Measurements from ENCODE around the gene AP2B1. TPM values are rescaled to one million over a fixed set of nuclear protein-coding genes. Genes with fewer than 3 reads are reported as not detected.
"Not testable (repeated sequence)": the region's sequence is repeated elsewhere in the genome, so short reads cannot be mapped to it uniquely, and the experiment has no call there.

AP2B1 gene
- total RNA-seq, 1 donor from 2014 or later, result 164 TPM

GRCh38 chr17:35555691-35556090 is 31.4 kb upstream of the AP2B1 start:
- Mint-ChIP-seq H3K4me1 (peaks cover 4% of the 10 kb centered on the region), H3K9me3 (no peaks in the 10 kb centered on the region), H3K4me3 (no peak overlapping the region), H3K36me3 (ENCODE audit: low read depth) (no peaks in the 10 kb centered on the region), H3K27me3 (peaks cover 36% of the 10 kb centered on the region), H3K27ac (no peak overlapping the region)
- intact Hi-C loops (cut with micrococcal nuclease), result no loop called here
- no peak for DNase-seq

- H3K27me3 Mint-ChIP-seq, result peaks cover 31% of the 10 kb centered on the region
- no peaks in the 10 kb centered on the region for H3K9me3 Mint-ChIP-seq
- no peaks in the 10 kb centered on the region for H3K36me3 Mint-ChIP-seq (ENCODE audit: low read depth)
- no peak for DNase-seq
- H3K27ac Mint-ChIP-seq, result no peak overlapping the region
- H3K4me1 Mint-ChIP-seq, result peaks cover 8% of the 10 kb centered on the region
- intact Hi-C loops (cut with micrococcal nuclease), result no loop called here
- H3K4me3 Mint-ChIP-seq, result no peak overlapping the region
These were observed 29.8 kb upstream of the AP2B1 start for GRCh38 chr17:35557353-35557752.

- no peaks in the 10 kb centered on the region for H3K36me3 Mint-ChIP-seq (ENCODE audit: low read depth)
- peaks cover 8% of the 10 kb centered on the region for H3K4me1 Mint-ChIP-seq
- no peak for DNase-seq
- no peaks in the 10 kb centered on the region for H3K9me3 Mint-ChIP-seq
- H3K4me3 Mint-ChIP-seq, result no peak overlapping the region
- no peak overlapping the region for H3K27ac Mint-ChIP-seq
- intact Hi-C loops (cut with micrococcal nuclease), result no loop called here
- peaks cover 36% of the 10 kb centered on the region for H3K27me3 Mint-ChIP-seq
These were observed 27.5 kb upstream of the AP2B1 start for GRCh38 chr17:35559495-35560210.

GRCh38 chr17:35560703-35561102 is 26.4 kb upstream of the AP2B1 start, which contains the start of gene SLFN14:
Gene SLFN14 (minus strand): TSS chr17:35560819. CDS start chr17:35558062, 2,757 bp downstream.
- intact Hi-C loops (cut with micrococcal nuclease), result no loop called here
- Mint-ChIP-seq H3K4me1 (peaks cover 6% of the 10 kb centered on the region), H3K36me3 (ENCODE audit: low read depth) (no peaks in the 10 kb centered on the region), H3K27me3 (peaks cover 40% of the 10 kb centered on the region), H3K9me3 (no peaks in the 10 kb centered on the region), H3K4me3 (no peak within 1 kb of the TSS), H3K27ac (peak within 1 kb of the TSS; percentile 67)
- no peak for DNase-seq

- H3K27ac Mint-ChIP-seq; H3K36me3 Mint-ChIP-seq (ENCODE audit: low read depth); DNase-seq; intact Hi-C loops (cut with micrococcal nuclease); H3K9me3 Mint-ChIP-seq; H3K4me3 Mint-ChIP-seq: not testable (repeated sequence)
- peaks cover 12% of the 10 kb centered on the region for H3K4me1 Mint-ChIP-seq
- H3K27me3 Mint-ChIP-seq, result peaks cover 34% of the 10 kb centered on the region
These were observed 23.9 kb upstream of the AP2B1 start for GRCh38 chr17:35563181-35563580.

- peaks cover 21% of the 10 kb centered on the region for H3K4me1 Mint-ChIP-seq
- H3K27ac Mint-ChIP-seq, result peak overlapping the region; percentile 29
- intact Hi-C loops (cut with micrococcal nuclease), result no loop called here
- no peaks in the 10 kb centered on the region for H3K9me3 Mint-ChIP-seq
- peaks cover 18% of the 10 kb centered on the region for H3K27me3 Mint-ChIP-seq
- DNase-seq, result no peak
- peaks cover 6% of the 10 kb centered on the region for H3K36me3 Mint-ChIP-seq (ENCODE audit: low read depth)
- peak overlapping the region; percentile 83 for H3K4me3 Mint-ChIP-seq
These were observed 20.2 kb upstream of the AP2B1 start for GRCh38 chr17:35566968-35567367.

GRCh38 chr17:35568561-35568960 is 18.6 kb upstream of the AP2B1 start:
- DNase-seq, result peak; percentile 75
- intact Hi-C loops (cut with micrococcal nuclease), result loop anchor here (1.0 kb wide), 3 partner anchors 10 to 31 kb away; partner anchors contain the start of genes AP2B1, PEX12 and SLFN12L
- Mint-ChIP-seq H3K4me3 (peak overlapping the region; percentile 83), H3K27ac (peak overlapping the region; percentile 89), H3K36me3 (ENCODE audit: low read depth) (peaks cover 6% of the 10 kb centered on the region), H3K4me1 (peaks cover 21% of the 10 kb centered on the region), H3K9me3 (no peaks in the 10 kb centered on the region), H3K27me3 (peaks cover 14% of the 10 kb centered on the region)

GRCh38 chr17:35569405-35569804 is 17.7 kb upstream of the AP2B1 start:
- Mint-ChIP-seq H3K4me3 (peak overlapping the region; percentile 83), H3K27ac (peak overlapping the region; percentile 44)
- intact Hi-C loops (cut with micrococcal nuclease), result no loop called here

GRCh38 chr17:35575759-35576158 is 11.4 kb upstream of the AP2B1 start:
- Mint-ChIP-seq H3K36me3 (ENCODE audit: low read depth) (peaks cover 14% of the 10 kb centered on the region), H3K4me1 (peaks cover 24% of the 10 kb centered on the region), H3K27ac (peak overlapping the region; percentile 38), H3K4me3 (no peak overlapping the region), H3K27me3 (no peaks in the 10 kb centered on the region), H3K9me3 (no peaks in the 10 kb centered on the region)
- DNase-seq, result no peak
- intact Hi-C loops (cut with micrococcal nuclease), result no loop called here

More at GRCh38 chr17:35569405-35569804, 17.7 kb upstream of the AP2B1 start:
- Mint-ChIP-seq H3K27me3 (peaks cover 10% of the 10 kb centered on the region), H3K36me3 (ENCODE audit: low read depth) (peaks cover 8% of the 10 kb centered on the region), H3K9me3 (no peaks in the 10 kb centered on the region), H3K4me1 (peaks cover 21% of the 10 kb centered on the region)
- DNase-seq, result no peak

- Mint-ChIP-seq H3K27ac (peak overlapping the region; percentile 91), H3K9me3 (no peaks in the 10 kb centered on the region), H3K4me1 (peaks cover 24% of the 10 kb centered on the region), H3K36me3 (ENCODE audit: low read depth) (peaks cover 14% of the 10 kb centered on the region), H3K4me3 (peak overlapping the region; percentile 94), H3K27me3 (no peaks in the 10 kb centered on the region)
- intact Hi-C loops (cut with micrococcal nuclease), result loop anchor here (1.0 kb wide), 2 partner anchors 9 to 10 kb away; partner anchors contain the start of gene AP2B1
- DNase-seq, result peak; percentile 73
These were observed 9.3 kb upstream of the AP2B1 start for GRCh38 chr17:35577830-35578196.

GRCh38 chr17:35578197-35578928 is 8.8 kb upstream of the AP2B1 start, which contains the start of gene PEX12:
Gene PEX12 (minus strand): TSS chr17:35578571. CDS start chr17:35578021, 550 bp downstream.
- H3K4me1 Mint-ChIP-seq, result peaks cover 24% of the 10 kb centered on the region
- DNase-seq, result peak; percentile 96
- peak within 1 kb of the TSS; percentile 91 for H3K27ac Mint-ChIP-seq
- intact Hi-C loops (cut with micrococcal nuclease), result loop anchor here (1.0 kb wide), 2 partner anchors 9 to 10 kb away; partner anchors contain the start of gene AP2B1
- peak within 1 kb of the TSS; percentile 94 for H3K4me3 Mint-ChIP-seq
- H3K9me3 Mint-ChIP-seq, result no peaks in the 10 kb centered on the region
- H3K27me3 Mint-ChIP-seq, result peaks cover under 1% of the 10 kb centered on the region
- peaks cover 14% of the 10 kb centered on the region for H3K36me3 Mint-ChIP-seq (ENCODE audit: low read depth)

- intact Hi-C loops (cut with micrococcal nuclease), result loop anchor here (1.0 kb wide), 2 partner anchors 8 to 11 kb away; partner anchors contain the start of gene AP2B1
- Mint-ChIP-seq H3K27ac (peak overlapping the region; percentile 91), H3K4me3 (peak overlapping the region; percentile 94), H3K9me3 (no peaks in the 10 kb centered on the region), H3K4me1 (peaks cover 24% of the 10 kb centered on the region), H3K27me3 (peaks cover 5% of the 10 kb centered on the region), H3K36me3 (ENCODE audit: low read depth) (peaks cover 14% of the 10 kb centered on the region)
- no peak for DNase-seq
These were observed 8.1 kb upstream of the AP2B1 start for GRCh38 chr17:35578929-35579432.

- no peak for DNase-seq
- Mint-ChIP-seq H3K27me3 (peaks cover 12% of the 10 kb centered on the region), H3K9me3 (no peaks in the 10 kb centered on the region), H3K4me3 (no peak overlapping the region), H3K36me3 (ENCODE audit: low read depth) (peaks cover 5% of the 10 kb centered on the region), H3K4me1 (peaks cover 14% of the 10 kb centered on the region), H3K27ac (no peak overlapping the region)
- intact Hi-C loops (cut with micrococcal nuclease), result loop anchor here (10.0 kb wide), 1 partner anchor 961 kb away; the partner anchor contains the start of gene GGNBP2
These were observed 3.1 kb upstream of the AP2B1 start for GRCh38 chr17:35584061-35584460.

Measured in activated CD4-positive, alpha-beta T cell treated with anti-CD3 and anti-CD28 coated beads, Interleukin-2, amount 10 ng/mL, durations not matched to agents 24 days and 14 days (primary cell).